Dendritic cell treated with granulocyte-macrophage colony-stimulating factor and Interleukin-4, amounts not matched to agents 40 ng/mL and 50 ng/mL, for 4 days (primary cell): ENCODE results near the gene EMP2.
"Not testable (repeated sequence)": the region's sequence is repeated elsewhere in the genome, so short reads cannot be mapped to it uniquely, and the experiment has no call there.

Experiments used
- H3K27ac Mint-ChIP-seq: one replicate; pipeline ENCODE4 v1.8.0; 2022; ENCODE audit warnings: mild to moderate bottlenecking, mixed read lengths
- H3K27me3 Mint-ChIP-seq: one replicate; pipeline ENCODE4 v1.8.0; 2022; ENCODE audit warnings: mild to moderate bottlenecking, mixed read lengths
- H3K36me3 Mint-ChIP-seq: one replicate; pipeline ENCODE4 v1.8.0; 2022; ENCODE audit warnings: low read depth, mixed read lengths
- H3K4me1 Mint-ChIP-seq: one replicate; pipeline ENCODE4 v1.8.0; 2022; ENCODE audit warnings: low read depth, mixed read lengths
- H3K4me3 Mint-ChIP-seq: one replicate; pipeline ENCODE4 v1.8.0; 2022; ENCODE audit warnings: mild to moderate bottlenecking, moderate library complexity, mixed read lengths
- H3K9me3 Mint-ChIP-seq: one replicate; pipeline ENCODE4 v1.8.0; 2022; ENCODE audit warnings: mixed read lengths
- intact Hi-C: fragments of 100-400 bp; cut with micrococcal nuclease; formaldehyde crosslinking; loops from one replicate; pipeline ENCODE4 v1.15.0; 2022

The EMP2 gene

DNA sequence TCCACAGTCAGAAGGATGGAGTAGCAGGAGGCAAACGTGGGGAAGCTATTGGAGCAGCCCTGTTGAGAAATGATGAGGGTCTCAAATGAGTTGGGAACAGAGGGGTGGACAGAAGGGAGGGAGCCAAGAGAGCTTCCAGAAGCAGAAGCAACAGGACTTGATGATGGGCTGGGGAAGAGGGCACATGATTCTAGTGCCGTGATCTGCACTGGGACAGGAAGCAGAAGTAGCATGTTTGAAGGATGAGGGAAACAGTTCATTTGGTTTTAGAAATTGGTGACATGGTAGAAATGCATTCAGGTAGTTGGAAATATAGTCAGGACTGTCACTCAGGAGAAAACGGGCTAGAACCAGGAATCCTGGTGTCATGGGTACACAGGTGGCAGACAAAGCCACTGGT, 19.4 kb downstream of the EMP2 start:
- Mint-ChIP-seq H3K9me3 (peaks cover 13% of the 10 kb centered on the region), H3K36me3 (no peaks in the 10 kb centered on the region), H3K4me1 (peaks cover 35% of the 10 kb centered on the region), H3K27ac (peak overlapping the region; percentile 31), H3K27me3 (peaks cover 10% of the 10 kb centered on the region), H3K4me3 (no peak overlapping the region)
- intact Hi-C loops, result no loop called here

DNA sequence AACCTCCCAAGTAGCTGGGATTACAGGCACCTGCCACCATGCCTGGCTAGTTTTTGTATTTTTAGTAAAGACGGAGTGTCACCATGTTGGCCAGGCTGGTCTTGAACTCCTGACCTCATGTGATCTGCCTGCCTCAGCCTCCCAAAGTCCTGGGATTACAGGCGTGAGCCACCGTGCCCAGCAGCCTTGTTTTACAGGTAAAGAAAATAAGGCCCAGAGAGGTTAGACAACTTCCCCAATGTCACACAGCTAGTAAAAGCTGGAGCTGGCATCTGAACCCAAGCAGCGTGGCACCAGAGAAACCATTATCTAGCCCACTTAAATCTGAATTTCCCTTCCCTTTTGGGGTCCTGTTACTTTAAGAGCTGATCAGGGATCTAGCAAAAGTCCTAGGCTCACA, 20.6 kb downstream of the EMP2 start:
- H3K36me3 Mint-ChIP-seq, H3K4me3 Mint-ChIP-seq, H3K27me3 Mint-ChIP-seq, intact Hi-C loops, H3K27ac Mint-ChIP-seq: not testable (repeated sequence)
- Mint-ChIP-seq H3K9me3 (peaks cover 13% of the 10 kb centered on the region), H3K4me1 (peaks cover 35% of the 10 kb centered on the region)

DNA sequence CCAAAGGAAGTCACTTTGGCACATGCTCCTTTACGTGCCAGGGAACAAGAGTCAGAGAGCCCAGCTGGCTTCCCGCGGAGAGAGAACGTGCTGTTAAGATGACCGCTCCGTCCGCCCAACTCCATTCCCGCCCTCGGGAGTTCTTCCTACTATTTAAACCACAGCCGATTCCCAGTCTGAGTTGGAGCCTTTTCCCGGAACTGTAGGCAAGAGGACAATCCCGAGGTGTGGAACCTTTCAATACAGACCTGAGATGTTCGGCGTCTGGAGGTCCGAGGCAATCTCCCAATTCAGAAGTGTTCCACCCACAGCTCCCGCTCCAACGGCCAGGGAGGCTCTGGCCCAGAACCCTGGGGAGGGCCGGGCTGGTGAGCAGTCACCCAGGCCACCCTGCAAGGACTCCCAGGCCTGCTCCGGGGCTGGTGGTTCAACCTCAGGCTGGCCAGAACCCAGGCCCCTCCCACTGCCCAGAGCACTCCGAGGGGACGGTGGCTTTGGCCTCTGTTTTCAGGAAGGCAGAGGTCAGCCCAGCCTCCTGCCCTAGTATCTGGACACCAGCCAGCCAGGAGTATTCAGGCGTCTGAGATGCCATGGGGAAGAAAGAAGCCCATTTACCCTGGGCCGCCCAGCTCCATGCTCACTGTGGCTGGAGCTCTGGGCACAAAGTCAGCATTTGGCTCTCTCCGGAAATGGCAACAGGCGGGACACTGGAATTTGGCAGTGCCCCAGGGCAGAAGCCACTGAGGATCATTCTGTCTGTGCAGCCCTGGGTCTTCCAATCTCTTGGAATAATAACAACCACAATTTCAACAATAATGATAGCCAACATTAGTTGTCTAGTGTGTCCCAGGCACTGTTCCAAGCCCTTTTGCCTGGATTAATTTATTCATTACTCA, 21.4 kb downstream of the EMP2 start:
- intact Hi-C loops, result no loop called here
- H3K36me3 Mint-ChIP-seq, result no peaks in the 10 kb centered on the region

DNA sequence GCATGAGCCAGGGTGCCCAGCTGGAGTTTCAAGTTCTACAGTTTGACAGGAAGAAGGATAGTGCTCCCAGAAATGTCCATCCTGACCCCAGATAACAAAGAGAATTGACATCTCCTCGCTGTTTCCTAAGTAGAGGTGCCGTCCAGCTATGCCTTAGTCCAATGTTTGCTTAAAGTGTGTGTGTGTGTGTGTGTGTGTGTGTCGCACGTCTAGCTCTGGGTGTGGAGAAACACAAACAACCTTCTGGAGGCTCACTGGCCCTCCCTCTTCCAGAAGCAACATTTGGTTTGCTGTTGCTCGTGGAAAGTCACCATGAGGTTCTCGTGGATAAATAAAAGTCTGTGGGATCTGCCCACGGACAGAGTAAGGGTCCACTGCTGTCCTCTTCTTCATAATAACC, 22.1 kb downstream of the EMP2 start:
- intact Hi-C loops, result no loop called here
- Mint-ChIP-seq H3K9me3 (peaks cover 13% of the 10 kb centered on the region), H3K27me3 (peaks cover 10% of the 10 kb centered on the region), H3K4me1 (peaks cover 29% of the 10 kb centered on the region), H3K4me3 (no peak overlapping the region), H3K36me3 (no peaks in the 10 kb centered on the region), H3K27ac (no peak overlapping the region)

More for the DNA sequence above, 21.4 kb downstream of the EMP2 start:
- H3K9me3 Mint-ChIP-seq, result peaks cover 13% of the 10 kb centered on the region
- H3K27me3 Mint-ChIP-seq, result peaks cover 10% of the 10 kb centered on the region
- H3K27ac Mint-ChIP-seq, result no peak overlapping the region
- H3K4me3 Mint-ChIP-seq, result no peak overlapping the region
- H3K4me1 Mint-ChIP-seq, result peaks cover 30% of the 10 kb centered on the region

DNA sequence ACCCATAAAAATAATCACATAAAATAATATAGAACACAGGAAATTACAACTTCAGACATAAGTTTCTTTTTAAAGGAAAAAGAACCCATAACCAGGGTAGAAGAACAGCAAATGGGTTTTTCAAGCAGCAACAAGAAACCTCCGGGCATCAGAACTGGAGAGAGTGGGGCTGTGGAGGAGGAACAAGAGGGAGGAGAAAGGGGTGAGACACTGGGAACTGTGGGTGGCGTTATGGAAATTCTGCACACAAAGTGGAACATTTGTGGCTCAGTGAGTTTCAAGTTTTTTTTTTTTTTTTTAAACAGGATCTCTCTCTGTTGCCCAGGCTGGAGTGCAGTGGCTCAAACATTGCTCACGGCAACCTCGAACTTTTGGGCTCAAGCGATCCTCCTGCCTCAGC, 22.6 kb downstream of the EMP2 start:
- Mint-ChIP-seq H3K9me3 (peaks cover 13% of the 10 kb centered on the region), H3K4me3 (no peak overlapping the region), H3K36me3 (no peaks in the 10 kb centered on the region), H3K27ac (no peak overlapping the region), H3K4me1 (peaks cover 34% of the 10 kb centered on the region), H3K27me3 (peaks cover 10% of the 10 kb centered on the region)
- intact Hi-C loops, result no loop called here

DNA sequence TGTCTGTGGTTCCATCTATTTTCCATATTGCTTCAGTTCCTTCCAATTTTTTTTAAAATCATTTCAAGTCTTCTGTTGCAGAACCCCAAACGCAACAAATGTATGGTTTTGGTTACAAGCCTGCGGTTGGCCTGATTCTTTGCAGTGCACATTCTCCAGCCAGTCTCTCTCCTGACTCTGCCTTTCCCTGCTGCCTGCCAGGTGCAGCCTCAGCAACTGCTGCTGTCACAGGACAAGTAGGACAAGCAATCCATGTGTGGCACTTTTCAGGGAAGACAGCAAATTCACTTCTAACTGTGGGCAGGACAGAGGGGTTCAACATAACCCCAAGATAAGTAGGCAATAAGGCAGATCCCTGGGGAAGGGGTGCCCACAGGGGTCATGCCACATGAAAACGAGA, 24.2 kb downstream of the EMP2 start:
- intact Hi-C loops, result no loop called here
- Mint-ChIP-seq H3K9me3 (peaks cover 2% of the 10 kb centered on the region), H3K4me3 (no peak overlapping the region), H3K27ac (no peak overlapping the region), H3K36me3 (no peaks in the 10 kb centered on the region), H3K27me3 (peaks cover 12% of the 10 kb centered on the region), H3K4me1 (peaks cover 24% of the 10 kb centered on the region)

DNA sequence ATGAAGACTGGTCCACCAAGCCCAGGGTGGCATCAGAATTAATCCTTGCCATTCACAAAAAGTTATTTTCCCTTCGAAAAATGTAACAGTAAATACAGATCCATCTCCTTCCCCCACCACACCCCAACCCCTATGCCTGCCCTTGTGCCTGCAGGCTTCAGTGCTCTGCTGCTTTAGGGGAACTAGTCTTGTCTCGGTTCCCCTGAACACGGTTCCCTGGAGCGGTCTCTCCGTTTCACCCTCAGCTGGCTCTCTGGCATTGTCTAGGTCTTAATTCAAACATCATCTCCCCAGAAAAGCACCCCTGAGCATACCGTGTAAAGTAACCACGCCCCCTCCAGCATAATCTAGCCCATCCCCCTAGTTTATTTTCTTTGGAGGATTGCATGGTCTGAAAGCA, 25.8 kb downstream of the EMP2 start:
- intact Hi-C loops, result no loop called here
- peaks cover 13% of the 10 kb centered on the region for H3K4me1 Mint-ChIP-seq
- H3K27ac Mint-ChIP-seq, result no peak overlapping the region
- no peaks in the 10 kb centered on the region for H3K36me3 Mint-ChIP-seq
- H3K27me3 Mint-ChIP-seq, result peaks cover 9% of the 10 kb centered on the region
- H3K9me3 Mint-ChIP-seq, result no peaks in the 10 kb centered on the region
- no peak overlapping the region for H3K4me3 Mint-ChIP-seq

DNA sequence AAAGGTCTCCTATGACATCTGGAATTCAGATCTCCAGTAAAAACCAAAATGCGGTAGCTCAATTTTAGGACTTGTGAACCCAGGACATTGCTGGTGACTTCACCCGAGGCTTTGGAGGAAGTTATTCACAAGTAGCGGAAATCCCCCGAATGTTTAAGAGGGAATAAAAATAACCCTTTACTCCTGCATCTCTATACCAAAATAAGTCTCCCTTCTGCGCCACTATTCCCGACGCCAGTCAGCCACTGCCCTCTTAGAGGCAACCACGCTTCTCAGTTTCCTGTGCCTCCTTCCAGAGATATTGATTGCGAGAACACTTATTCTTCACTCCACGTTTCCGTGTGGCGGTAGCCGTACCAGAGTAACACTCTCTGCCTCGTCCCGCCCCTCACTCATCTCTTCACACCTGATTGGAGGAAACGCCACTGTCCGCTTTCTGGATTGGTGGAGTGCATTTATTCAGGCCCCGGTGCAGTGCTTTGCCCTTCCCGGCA, 27.4 kb downstream of the EMP2 start:
- Mint-ChIP-seq H3K4me3 (peak overlapping the region; percentile 79), H3K36me3 (no peaks in the 10 kb centered on the region), H3K27me3 (peaks cover 7% of the 10 kb centered on the region), H3K9me3 (peaks cover 13% of the 10 kb centered on the region), H3K27ac (peak overlapping the region; percentile 74), H3K4me1 (peaks cover 13% of the 10 kb centered on the region)
- intact Hi-C loops, result no loop called here

DNA sequence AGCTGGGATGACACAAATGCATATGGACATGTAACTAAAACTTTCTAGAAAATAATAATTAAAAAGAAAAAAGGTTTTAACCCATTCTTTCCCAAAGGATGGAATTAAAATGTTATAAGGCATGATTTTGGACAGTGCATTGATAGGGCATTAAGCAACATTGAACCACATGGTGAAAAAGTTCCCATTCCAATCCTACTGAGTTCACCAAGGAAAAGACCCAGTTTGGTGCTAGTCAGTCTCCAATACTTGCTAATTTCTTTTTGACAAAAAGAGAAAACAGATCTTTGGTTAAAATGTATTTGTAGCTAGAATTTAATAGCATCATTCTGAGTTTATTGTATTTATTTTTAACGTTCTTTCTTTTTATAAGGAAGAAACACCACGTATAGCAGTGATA, 28.1 kb downstream of the EMP2 start:
- H3K27me3 Mint-ChIP-seq, result peaks cover 7% of the 10 kb centered on the region
- H3K36me3 Mint-ChIP-seq, result no peaks in the 10 kb centered on the region
- peaks cover 15% of the 10 kb centered on the region for H3K9me3 Mint-ChIP-seq
- H3K4me1 Mint-ChIP-seq, result peaks cover 13% of the 10 kb centered on the region
- intact Hi-C loops, result no loop called here
- H3K27ac Mint-ChIP-seq, result no peak overlapping the region
- H3K4me3 Mint-ChIP-seq, result no peak overlapping the region

DNA sequence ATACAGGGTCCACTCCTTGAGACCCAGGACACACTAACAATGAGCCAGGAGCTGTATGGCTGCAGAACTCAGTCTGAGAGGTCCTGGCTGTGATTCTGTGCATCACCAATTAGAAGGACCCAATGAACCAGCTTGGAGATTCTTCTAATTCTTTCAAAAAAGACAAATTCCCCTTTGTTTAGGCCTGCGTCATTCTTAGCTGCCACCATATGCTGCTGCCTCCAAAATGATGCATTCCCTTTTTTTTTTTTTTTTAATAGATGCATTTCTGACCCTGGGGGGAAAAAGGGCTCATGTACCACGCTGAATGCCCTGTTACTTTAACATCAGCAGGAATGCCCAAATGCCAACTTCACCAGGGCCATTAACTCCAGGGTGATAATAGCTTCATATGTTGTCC, 28.5 kb downstream of the EMP2 start:
- Mint-ChIP-seq H3K27ac (no peak overlapping the region), H3K36me3 (no peaks in the 10 kb centered on the region), H3K9me3 (peaks cover 15% of the 10 kb centered on the region), H3K27me3 (peaks cover 7% of the 10 kb centered on the region), H3K4me3 (no peak overlapping the region), H3K4me1 (peaks cover 13% of the 10 kb centered on the region)
- intact Hi-C loops, result no loop called here

DNA sequence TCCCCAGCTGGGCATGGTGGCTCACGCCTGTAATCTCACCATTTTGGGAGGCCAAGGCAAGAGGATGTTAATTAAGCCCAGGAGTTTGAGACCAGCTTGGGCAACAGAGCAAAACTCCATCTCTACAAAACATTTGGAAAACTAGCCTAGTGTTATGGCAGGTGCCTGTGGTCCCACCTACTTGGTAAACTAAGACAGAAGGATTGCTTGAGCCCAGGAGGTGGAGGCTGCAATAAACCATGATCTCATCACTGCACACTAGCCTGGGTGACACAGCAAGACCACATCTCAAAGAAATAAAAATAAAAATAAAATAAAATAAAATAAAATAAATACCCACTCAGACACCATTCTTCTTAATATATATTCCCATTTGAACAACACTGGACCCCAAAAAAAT, 32.0 kb downstream of the EMP2 start:
- intact Hi-C loops, result no loop called here
- Mint-ChIP-seq H3K4me3 (no peak overlapping the region), H3K27ac (no peak overlapping the region), H3K4me1 (peaks cover 9% of the 10 kb centered on the region), H3K36me3 (no peaks in the 10 kb centered on the region), H3K9me3 (peaks cover 15% of the 10 kb centered on the region), H3K27me3 (peaks cover 4% of the 10 kb centered on the region)

DNA sequence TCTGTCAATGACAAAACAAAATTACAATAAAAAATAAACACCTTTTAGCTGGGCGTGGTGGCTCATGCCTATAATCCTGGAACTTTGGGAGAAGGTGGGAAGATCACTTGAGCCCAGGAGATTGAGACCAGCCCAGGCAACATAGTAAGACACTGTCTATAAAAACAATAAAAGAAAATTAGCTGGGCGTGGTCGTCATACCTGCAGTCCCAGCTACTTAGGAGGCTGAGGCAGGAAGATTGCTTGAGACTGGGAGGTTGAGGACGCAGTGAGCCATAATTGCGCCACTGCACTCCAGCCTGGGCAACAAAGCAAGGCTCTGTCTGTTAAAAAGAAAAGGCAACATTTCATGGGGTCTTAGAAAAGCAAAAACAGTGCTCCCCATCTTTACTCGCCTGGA, 32.7 kb downstream of the EMP2 start:
- peaks cover 15% of the 10 kb centered on the region for H3K9me3 Mint-ChIP-seq
- H3K4me3 Mint-ChIP-seq, result no peak overlapping the region
- no peaks in the 10 kb centered on the region for H3K36me3 Mint-ChIP-seq
- peaks cover 2% of the 10 kb centered on the region for H3K4me1 Mint-ChIP-seq
- peaks cover 4% of the 10 kb centered on the region for H3K27me3 Mint-ChIP-seq
- intact Hi-C loops, result no loop called here
- no peak overlapping the region for H3K27ac Mint-ChIP-seq

DNA sequence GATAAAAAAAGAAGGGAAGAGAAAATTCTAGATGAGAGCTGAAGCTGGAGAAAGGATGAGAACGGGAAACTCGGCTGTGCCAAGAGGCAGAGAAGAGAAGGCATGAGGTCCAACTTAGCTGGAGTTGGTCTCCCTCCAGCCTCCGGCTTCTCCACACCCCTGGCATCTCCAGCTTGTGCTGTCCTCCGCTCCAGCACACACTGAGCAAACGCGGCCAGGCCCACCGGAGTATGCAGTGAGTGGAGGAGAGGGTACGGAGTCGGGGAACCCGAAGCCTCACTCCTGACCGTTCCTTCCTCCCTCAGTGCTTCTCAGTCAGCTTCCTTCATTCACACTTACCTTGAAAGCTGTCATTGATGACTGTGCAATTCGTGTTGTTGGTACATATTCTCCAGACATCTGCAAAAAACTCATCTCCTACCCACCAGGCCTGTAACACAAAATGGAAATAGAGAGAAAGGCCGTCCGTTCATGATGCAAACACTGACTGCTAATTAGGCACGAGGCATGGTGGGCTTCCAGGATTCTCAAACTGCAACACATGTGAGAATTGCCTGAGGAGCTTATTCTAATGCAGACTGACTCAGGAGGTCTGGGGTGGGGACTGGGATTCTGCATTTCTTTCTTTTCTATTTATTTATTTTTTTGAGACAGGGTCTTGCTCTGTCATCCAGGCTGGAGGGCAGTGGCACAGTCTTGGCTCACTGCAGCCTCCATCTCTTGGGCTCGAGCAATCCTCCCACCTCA, 37.0 kb downstream of the EMP2 start:
- Mint-ChIP-seq H3K4me1 (no peaks in the 10 kb centered on the region), H3K36me3 (no peaks in the 10 kb centered on the region), H3K9me3 (peaks cover 5% of the 10 kb centered on the region), H3K27me3 (peaks cover 2% of the 10 kb centered on the region), H3K27ac (no peak overlapping the region), H3K4me3 (no peak overlapping the region)
- intact Hi-C loops, result no loop called here

DNA sequence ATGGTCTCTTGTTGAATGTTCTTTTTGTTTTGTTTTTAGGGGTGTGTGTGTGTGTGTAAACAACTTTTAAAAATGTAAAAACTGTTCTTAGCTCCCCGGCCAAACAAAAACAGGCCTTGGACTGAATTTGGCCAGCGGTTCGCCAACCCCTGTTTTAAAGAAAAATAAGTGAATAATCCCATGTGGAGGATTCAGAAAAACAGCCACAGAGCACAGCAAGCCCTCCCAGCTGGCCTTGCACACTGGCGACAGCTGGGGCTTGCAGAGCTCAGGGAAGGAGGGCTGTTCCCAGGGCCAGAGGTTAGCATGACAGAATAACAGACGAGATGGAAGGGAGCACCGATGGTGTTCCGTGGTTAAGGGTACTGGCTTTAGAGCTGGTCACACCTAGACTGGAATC, 39.0 kb downstream of the EMP2 start:
- Mint-ChIP-seq H3K36me3 (no peaks in the 10 kb centered on the region), H3K9me3 (no peaks in the 10 kb centered on the region), H3K4me3 (no peak overlapping the region), H3K27ac (no peak overlapping the region), H3K4me1 (no peaks in the 10 kb centered on the region), H3K27me3 (no peaks in the 10 kb centered on the region)
- intact Hi-C loops, result no loop called here
